ENCODE measurements around the gene USP17L12.
"Not testable (repeated sequence)": the region's sequence is repeated elsewhere in the genome, so short reads cannot be mapped to it uniquely, and the experiment has no call there.

- not testable (repeated sequence) for TF ChIP-seq CTCF (IDR thresholded peaks at IDR 0.05; ENCODE audit: low read length); EZH2 (IDR thresholded peaks at IDR 0.05; ENCODE audit: borderline replicate concordance, low read length)
These were observed 47.4 kb downstream of the USP17L12 start, which contains the start of gene USP17L22 for GRCh38 chr4:9267319-9267718.

Measured in OCI-LY1 (cell line).